Activated CD4-positive, alpha-beta T cell treated with anti-CD3 and anti-CD28 coated beads, Interleukin-2, amount 10 ng/mL, durations not matched to agents 24 days and 14 days (primary cell): Measurements from ENCODE around the gene LCN6. TPM values are rescaled to one million over a fixed set of nuclear protein-coding genes. Genes with fewer than 3 reads are reported as not detected.

ENCODE experiments used
- DNase-seq: peaks from one replicate; pipeline ENCODE4 v3.0.0; 2022
- H3K27ac Mint-ChIP-seq: one replicate; pipeline ENCODE4 v1.8.0; 2022; ENCODE audit warnings: mild to moderate bottlenecking, mixed read lengths
- H3K27me3 Mint-ChIP-seq: one replicate; pipeline ENCODE4 v1.8.0; 2022; ENCODE audit warnings: mixed read lengths
- H3K36me3 Mint-ChIP-seq: one replicate; pipeline ENCODE4 v1.8.0; 2022; ENCODE audit warnings: low read depth, mild to moderate bottlenecking, mixed read lengths
- H3K4me1 Mint-ChIP-seq: one replicate; pipeline ENCODE4 v1.8.0; 2021; ENCODE audit warnings: mixed read lengths
- H3K4me3 Mint-ChIP-seq: one replicate; pipeline ENCODE4 v1.8.0; 2022; ENCODE audit warnings: mild to moderate bottlenecking, moderate library complexity, mixed read lengths
- H3K9me3 Mint-ChIP-seq: one replicate; pipeline ENCODE4 v1.8.0; 2021; ENCODE audit warnings: mixed read lengths
- intact Hi-C: fragments of 100-400 bp; cut with micrococcal nuclease; formaldehyde crosslinking; loops from one replicate; pipeline ENCODE4 v1.15.1; 2023
- total RNA-seq: library from RNA; stranded (reverse); gene quantifications from 2 replicates; pipeline ENCODE4 v1.2.3, GENCODE V29; 2022

LCN6 gene
- total RNA-seq, 1 donor from 2014 or later = not detected

DNA sequence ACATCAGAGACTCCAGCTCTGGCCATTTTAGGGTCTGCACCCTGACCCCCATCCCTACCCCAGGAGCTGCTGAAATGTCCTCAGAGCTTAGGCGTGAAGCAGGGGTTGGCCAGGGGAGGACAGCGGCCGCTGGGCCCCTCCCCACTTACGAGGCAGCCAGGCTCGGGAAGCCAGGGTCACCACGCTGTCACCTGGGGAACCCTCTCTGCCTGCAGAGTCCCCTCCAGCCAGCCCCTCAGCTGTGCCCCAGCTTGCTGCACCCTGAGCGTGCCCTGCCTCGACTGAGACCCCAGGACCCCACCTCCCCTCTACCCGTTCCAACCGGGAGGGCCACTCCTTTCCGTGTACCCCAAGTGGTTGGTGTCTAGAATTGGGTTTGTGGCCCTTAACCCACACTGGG is 8.3 kb downstream of the LCN6 start:
- no peak overlapping the region for H3K4me3 Mint-ChIP-seq

GRCh38 chr9:136739509-136739908 is 8.8 kb downstream of the LCN6 start:
- H3K27ac Mint-ChIP-seq = no peak overlapping the region
- no peak for DNase-seq
- H3K9me3 Mint-ChIP-seq = no peaks in the 10 kb centered on the region
- H3K4me3 Mint-ChIP-seq = no peak overlapping the region
- no peaks in the 10 kb centered on the region for H3K36me3 Mint-ChIP-seq
- peaks cover 5% of the 10 kb centered on the region for H3K4me1 Mint-ChIP-seq
- H3K27me3 Mint-ChIP-seq = peaks cover 7% of the 10 kb centered on the region
- intact Hi-C loops = no loop called here

More for the DNA sequence above, 8.3 kb downstream of the LCN6 start:
- Mint-ChIP-seq H3K9me3 (no peaks in the 10 kb centered on the region), H3K27me3 (peaks cover 7% of the 10 kb centered on the region), H3K27ac (no peak overlapping the region), H3K36me3 (no peaks in the 10 kb centered on the region), H3K4me1 (peaks cover 5% of the 10 kb centered on the region)
- no peak for DNase-seq
- intact Hi-C loops = no loop called here

GRCh38 chr9:136738960-136739359 is 9.4 kb downstream of the LCN6 start:
- no peak for DNase-seq
- Mint-ChIP-seq H3K27ac (no peak overlapping the region), H3K4me1 (peaks cover 5% of the 10 kb centered on the region), H3K9me3 (no peaks in the 10 kb centered on the region), H3K4me3 (no peak overlapping the region), H3K36me3 (no peaks in the 10 kb centered on the region), H3K27me3 (peaks cover 7% of the 10 kb centered on the region)
- intact Hi-C loops = no loop called here

DNA sequence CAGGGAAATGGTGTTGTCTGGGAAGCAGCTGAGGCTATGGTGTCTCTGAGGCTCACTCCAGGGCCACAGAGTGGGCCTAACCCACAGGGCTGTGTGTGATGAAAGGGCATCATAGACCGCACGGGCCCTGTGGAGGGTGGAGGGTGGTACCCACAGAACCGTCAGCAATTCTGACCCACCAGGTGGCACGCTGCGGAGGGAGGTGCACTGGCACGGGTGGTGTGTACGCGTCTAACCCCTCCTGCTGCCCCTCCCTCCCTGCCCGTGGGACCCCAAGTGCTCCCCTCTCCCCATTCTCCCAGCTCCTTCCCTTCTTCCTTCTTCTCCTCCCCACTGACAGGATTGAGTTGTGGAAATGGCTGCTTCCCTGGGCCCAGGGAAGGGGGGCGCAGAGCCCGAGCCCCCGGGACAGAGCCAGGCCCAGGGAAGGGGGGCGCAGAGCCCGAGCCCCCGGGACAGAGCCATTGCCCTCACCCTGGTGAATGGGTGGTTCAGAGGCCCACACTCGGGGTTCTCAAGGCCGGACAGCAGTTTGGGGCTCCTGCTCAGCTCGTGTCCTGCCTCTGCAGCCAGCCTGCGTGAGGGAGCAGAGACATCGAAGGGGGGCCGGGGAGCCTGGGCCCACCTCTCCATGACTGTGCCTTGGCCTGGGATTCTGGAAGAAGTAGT is 12.4 kb downstream of the LCN6 start:
- no peaks in the 10 kb centered on the region for H3K9me3 Mint-ChIP-seq
- H3K27me3 Mint-ChIP-seq = peaks cover 3% of the 10 kb centered on the region
- H3K4me1 Mint-ChIP-seq = peaks cover 8% of the 10 kb centered on the region
- no peaks in the 10 kb centered on the region for H3K36me3 Mint-ChIP-seq
- DNase-seq = no peak
- H3K4me3 Mint-ChIP-seq = no peak overlapping the region
- intact Hi-C loops = no loop called here
- no peak overlapping the region for H3K27ac Mint-ChIP-seq

GRCh38 chr9:136734837-136735496 is 13.4 kb downstream of the LCN6 start:
- DNase-seq = no peak
- Mint-ChIP-seq H3K27ac (no peak overlapping the region), H3K36me3 (no peaks in the 10 kb centered on the region), H3K9me3 (no peaks in the 10 kb centered on the region), H3K27me3 (peaks cover 3% of the 10 kb centered on the region), H3K4me1 (peaks cover 8% of the 10 kb centered on the region), H3K4me3 (no peak overlapping the region)
- intact Hi-C loops = no loop called here

DNA sequence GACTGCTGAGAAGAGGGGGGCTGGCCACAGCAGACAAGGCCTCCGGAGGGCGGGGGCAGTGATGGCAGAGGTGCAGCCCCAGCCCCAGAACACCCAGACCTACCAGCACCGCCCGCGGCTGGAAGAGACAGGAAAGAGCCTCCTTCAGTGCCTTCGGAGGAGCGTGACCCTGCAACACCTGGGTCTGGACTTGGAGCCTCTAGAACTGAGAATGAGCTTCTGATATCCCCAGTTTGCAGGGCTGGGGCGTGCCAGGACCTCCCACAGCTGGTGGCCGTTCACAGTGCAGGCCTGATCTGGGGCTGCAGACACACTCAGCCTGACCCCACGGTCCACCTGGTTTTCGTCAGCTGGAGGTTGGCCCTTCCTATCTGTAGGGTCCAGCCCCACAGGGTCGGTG is 14.7 kb downstream of the LCN6 start:
- Mint-ChIP-seq H3K27ac (no peak overlapping the region), H3K4me1 (peaks cover 8% of the 10 kb centered on the region), H3K9me3 (no peaks in the 10 kb centered on the region), H3K36me3 (no peaks in the 10 kb centered on the region), H3K27me3 (peaks cover 5% of the 10 kb centered on the region), H3K4me3 (no peak overlapping the region)
- DNase-seq = no peak
- intact Hi-C loops = no loop called here

- peaks cover under 1% of the 10 kb centered on the region for H3K36me3 Mint-ChIP-seq
- peaks cover 8% of the 10 kb centered on the region for H3K4me1 Mint-ChIP-seq
- intact Hi-C loops = no loop called here
- no peak for DNase-seq
- H3K27ac Mint-ChIP-seq = no peak overlapping the region
- no peak overlapping the region for H3K4me3 Mint-ChIP-seq
- peaks cover 2% of the 10 kb centered on the region for H3K27me3 Mint-ChIP-seq
- H3K9me3 Mint-ChIP-seq = no peaks in the 10 kb centered on the region
Measured at GRCh38 chr9:136732444-136733178, 15.7 kb downstream of the LCN6 start.

GRCh38 chr9:136729926-136730325 is 18.4 kb downstream of the LCN6 start:
- intact Hi-C loops = no loop called here
- H3K27ac Mint-ChIP-seq = no peak overlapping the region
- H3K27me3 Mint-ChIP-seq = peaks cover 3% of the 10 kb centered on the region
- H3K9me3 Mint-ChIP-seq = no peaks in the 10 kb centered on the region
- H3K36me3 Mint-ChIP-seq = peaks cover 24% of the 10 kb centered on the region
- peak overlapping the region; percentile 68 for H3K4me3 Mint-ChIP-seq
- no peak for DNase-seq
- H3K4me1 Mint-ChIP-seq = peaks cover 16% of the 10 kb centered on the region

- Mint-ChIP-seq H3K9me3 (no peaks in the 10 kb centered on the region), H3K27me3 (peaks cover 3% of the 10 kb centered on the region), H3K36me3 (peaks cover 31% of the 10 kb centered on the region), H3K4me3 (peak overlapping the region; percentile 68), H3K27ac (no peak overlapping the region), H3K4me1 (peaks cover 18% of the 10 kb centered on the region)
- DNase-seq = no peak
- intact Hi-C loops = no loop called here
Measured at GRCh38 chr9:136729144-136729543, 19.2 kb downstream of the LCN6 start.

- peaks cover 18% of the 10 kb centered on the region for H3K4me1 Mint-ChIP-seq
- intact Hi-C loops = loop anchor here (1.0 kb wide), 1 partner anchor 27 kb away; no protein-coding TSS in a partner anchor
- H3K36me3 Mint-ChIP-seq = peaks cover 36% of the 10 kb centered on the region
- H3K4me3 Mint-ChIP-seq = peak overlapping the region; percentile 68
- H3K27ac Mint-ChIP-seq = no peak overlapping the region
- DNase-seq = peak; percentile 76
- H3K9me3 Mint-ChIP-seq = no peaks in the 10 kb centered on the region
- peaks cover 3% of the 10 kb centered on the region for H3K27me3 Mint-ChIP-seq
Measured at GRCh38 chr9:136728548-136729123, 19.7 kb downstream of the LCN6 start.

- intact Hi-C loops = loop anchor here (1.0 kb wide), 1 partner anchor 27 kb away; no protein-coding TSS in a partner anchor
- Mint-ChIP-seq H3K4me3 (peak overlapping the region; percentile 100), H3K36me3 (peaks cover 39% of the 10 kb centered on the region), H3K27ac (peak overlapping the region; percentile 45), H3K9me3 (no peaks in the 10 kb centered on the region), H3K27me3 (peaks cover 3% of the 10 kb centered on the region), H3K4me1 (peaks cover 18% of the 10 kb centered on the region)
- DNase-seq = peak; percentile 98
Measured at GRCh38 chr9:136728080-136728547, 20.2 kb downstream of the LCN6 start.

DNA sequence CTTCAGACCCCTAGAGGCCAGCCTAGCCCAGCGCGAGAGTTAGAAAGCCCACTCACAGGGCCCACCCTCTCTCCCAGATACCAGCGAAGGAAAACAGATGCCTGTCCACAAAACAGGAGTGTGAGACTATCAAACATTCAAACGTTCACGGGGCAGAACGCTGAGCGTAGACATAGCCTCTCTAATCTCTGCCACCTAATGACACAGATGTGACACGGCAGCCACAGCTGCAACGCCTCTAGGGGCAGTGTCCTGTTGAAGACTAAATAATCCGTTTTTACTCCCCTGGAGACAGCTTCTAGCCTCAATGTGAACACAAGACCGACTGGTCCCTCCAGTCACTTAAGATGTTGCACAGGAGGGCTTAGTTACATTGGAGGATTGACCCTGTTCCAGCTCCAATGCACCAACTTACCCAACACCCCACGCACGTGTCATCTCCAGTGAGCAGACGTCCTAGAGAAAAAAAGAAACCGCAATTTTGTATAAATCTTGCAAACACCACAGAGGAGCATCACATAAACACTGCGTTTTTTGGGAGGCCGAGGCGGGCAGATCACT is 21.6 kb downstream of the LCN6 start:
- intact Hi-C loops = no loop called here
- Mint-ChIP-seq H3K27ac (peak overlapping the region; percentile 95), H3K36me3 (peaks cover 39% of the 10 kb centered on the region), H3K4me3 (peak overlapping the region; percentile 100), H3K27me3 (peaks cover 3% of the 10 kb centered on the region), H3K9me3 (no peaks in the 10 kb centered on the region), H3K4me1 (peaks cover 11% of the 10 kb centered on the region)
- DNase-seq = peak; percentile 77

- DNase-seq = no peak
- Mint-ChIP-seq H3K4me1 (peaks cover 12% of the 10 kb centered on the region), H3K9me3 (no peaks in the 10 kb centered on the region), H3K27ac (peak overlapping the region; percentile 95), H3K27me3 (peaks cover 3% of the 10 kb centered on the region), H3K36me3 (peaks cover 41% of the 10 kb centered on the region), H3K4me3 (peak overlapping the region; percentile 100)
- intact Hi-C loops = no loop called here
Measured at GRCh38 chr9:136726118-136726517, 22.2 kb downstream of the LCN6 start.
